ENCODE results near the gene ENKD1.

DNA sequence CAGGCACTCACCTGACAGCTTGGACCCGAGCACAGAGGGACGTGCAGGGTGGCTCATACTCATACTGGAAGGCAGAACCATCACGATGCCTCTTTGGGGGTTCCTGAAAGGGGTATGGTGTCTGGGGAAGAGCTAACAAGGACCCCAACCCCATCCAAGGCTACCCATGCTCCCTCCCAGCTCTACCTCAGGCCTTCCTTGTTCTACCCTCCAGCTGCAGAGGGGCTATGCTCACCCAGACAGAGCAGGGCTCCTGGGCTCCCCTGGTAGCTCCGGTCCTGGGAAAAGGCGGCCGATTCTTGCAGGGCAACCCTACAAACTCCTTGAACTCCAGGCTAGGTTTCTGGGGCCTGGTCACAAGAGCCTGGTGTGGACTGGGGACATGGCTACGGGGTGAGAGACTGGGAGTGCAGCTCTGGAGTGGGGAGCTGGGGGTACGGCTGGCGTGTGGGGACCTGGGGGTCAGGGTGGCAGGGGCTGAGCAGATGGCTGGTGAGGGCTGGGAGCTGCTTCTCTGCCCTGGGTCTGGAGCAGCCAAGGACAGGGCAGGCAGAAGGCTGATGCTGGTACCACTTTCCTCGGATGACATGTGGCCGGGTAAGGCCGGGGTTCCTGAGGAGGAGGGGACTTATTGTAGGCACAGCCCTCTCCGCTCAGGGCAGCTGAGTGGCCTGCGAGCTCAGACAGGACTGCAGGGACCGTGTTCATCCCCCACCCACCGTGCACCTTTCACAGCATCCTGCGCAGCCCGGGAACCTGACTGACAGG, 8.6 kb downstream of the ENKD1 start:
- TF ChIP-seq, protein P1, sequence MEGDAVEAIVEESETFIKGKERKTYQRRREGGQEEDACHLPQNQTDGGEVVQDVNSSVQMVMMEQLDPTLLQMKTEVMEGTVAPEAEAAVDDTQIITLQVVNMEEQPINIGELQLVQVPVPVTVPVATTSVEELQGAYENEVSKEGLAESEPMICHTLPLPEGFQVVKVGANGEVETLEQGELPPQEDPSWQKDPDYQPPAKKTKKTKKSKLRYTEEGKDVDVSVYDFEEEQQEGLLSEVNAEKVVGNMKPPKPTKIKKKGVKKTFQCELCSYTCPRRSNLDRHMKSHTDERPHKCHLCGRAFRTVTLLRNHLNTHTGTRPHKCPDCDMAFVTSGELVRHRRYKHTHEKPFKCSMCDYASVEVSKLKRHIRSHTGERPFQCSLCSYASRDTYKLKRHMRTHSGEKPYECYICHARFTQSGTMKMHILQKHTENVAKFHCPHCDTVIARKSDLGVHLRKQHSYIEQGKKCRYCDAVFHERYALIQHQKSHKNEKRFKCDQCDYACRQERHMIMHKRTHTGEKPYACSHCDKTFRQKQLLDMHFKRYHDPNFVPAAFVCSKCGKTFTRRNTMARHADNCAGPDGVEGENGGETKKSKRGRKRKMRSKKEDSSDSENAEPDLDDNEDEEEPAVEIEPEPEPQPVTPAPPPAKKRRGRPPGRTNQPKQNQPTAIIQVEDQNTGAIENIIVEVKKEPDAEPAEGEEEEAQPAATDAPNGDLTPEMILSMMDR (IDR thresholded peaks at IDR 0.05; ENCODE audit: low read length) = no peak
- TF ChIP-seq EZH2 (IDR thresholded peaks at IDR 0.05; ENCODE audit: borderline replicate concordance, low read length) = no peak
